ENCODE results near the gene FAM222B. TPM values are rescaled to one million over a fixed set of nuclear protein-coding genes. Genes with fewer than 3 reads are reported as not detected.
"Not testable (repeated sequence)": the region's sequence is repeated elsewhere in the genome, so short reads cannot be mapped to it uniquely, and the experiment has no call there.

The FAM222B gene
- total RNA-seq, 2 donors from 2014 or later: 28.9 to 33.0 TPM

DNA sequence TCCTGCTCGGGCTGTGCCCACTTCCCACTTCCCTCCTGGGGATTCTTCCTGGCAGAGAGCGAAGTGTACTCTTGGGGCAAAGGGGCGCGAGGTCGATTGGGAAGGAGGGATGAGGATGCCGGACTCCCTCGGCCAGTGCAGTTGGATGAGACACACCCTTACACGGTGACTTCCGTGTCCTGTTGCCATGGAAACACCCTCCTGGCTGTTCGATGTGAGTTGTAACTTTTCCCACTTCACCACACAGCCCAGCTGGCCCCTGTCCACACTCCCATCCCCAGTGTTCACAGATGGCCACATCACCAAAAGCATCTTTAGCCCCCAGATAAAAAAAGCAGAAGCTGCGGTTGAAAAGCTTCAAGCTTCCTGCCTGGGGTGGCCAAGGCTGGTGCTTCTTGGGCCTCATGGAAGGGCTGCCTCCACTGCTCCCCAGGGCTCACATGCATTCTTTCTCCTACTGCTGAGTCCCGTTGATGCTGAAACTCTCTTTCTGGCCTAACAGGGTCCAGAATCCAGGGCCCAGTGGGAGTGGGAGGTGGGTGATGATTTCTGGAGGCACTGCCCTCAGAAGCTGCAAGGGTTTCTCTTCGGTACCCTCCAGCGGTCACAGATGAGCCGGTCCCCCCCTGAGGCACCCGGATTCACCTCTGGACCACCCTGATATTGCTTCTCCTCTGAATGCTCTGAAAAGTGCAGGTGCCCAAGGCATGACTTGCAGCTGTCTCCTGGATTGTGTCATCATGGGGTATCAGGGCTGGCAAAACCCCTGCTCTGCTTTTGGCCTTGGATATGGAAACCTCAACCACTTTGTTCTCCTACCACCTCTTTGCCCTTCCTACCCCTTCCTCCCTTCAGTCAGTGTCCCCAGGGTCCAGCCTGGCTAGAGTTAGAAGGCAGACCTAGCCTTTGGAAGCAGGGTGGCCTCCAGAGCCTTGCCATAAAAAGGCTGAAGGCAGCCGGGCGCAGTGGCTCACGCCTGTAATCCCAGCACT is 100.9 kb downstream of the FAM222B start:
- no peak for ATAC-seq
- intact Hi-C loops (cut with DNase I, micrococcal nuclease): no loop called here

DNA sequence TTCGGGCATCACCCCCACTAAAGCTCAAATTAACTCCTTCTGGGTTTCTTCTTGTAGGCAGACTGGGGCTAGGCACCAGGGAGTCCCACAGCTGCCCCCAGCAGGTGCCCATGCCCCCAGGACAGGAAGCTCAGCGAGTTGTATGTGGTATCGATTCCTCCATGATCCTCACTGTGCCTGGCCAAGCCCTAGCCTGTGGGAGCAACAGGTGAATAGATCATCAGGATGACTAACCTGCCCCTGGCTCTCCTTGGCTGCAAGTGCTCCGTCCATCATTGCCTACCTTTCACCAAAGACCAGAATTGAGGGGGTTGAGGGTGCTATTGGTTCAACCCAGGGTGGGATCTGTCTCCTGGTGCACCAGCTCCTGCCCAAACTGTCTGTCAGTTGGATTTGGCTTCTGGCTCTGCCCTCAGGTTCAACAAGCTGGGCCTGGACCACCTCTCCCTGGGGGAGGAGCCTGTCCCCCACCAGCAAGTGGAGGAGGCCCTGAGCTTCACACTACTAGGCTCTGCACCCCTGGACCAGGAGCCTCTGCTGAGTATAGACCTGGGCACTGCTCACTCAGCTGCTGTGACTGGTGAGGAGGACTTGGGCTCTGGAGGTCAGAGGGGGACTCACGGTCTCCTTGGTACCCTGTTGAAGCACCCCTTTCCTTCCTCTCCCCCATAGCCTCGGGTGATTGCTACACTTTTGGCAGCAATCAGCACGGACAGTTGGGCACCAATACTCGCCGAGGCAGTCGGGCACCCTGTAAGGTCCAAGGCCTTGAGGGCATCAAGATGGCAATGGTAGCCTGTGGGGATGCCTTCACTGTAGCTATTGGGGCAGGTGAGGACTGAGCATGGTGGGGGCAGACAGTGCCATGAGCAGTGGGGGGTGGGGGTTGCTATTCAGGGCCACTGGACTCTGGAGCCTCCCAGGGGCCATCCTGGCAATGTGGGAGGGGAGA is 101.9 kb downstream of the FAM222B start:
- DNase-seq: no peak
- ATAC-seq: no peak
- intact Hi-C loops (cut with DNase I, micrococcal nuclease): no loop called here

More for the DNA sequence above, 100.9 kb downstream of the FAM222B start:
- peak; percentile 47 to 71 for DNase-seq

DNA sequence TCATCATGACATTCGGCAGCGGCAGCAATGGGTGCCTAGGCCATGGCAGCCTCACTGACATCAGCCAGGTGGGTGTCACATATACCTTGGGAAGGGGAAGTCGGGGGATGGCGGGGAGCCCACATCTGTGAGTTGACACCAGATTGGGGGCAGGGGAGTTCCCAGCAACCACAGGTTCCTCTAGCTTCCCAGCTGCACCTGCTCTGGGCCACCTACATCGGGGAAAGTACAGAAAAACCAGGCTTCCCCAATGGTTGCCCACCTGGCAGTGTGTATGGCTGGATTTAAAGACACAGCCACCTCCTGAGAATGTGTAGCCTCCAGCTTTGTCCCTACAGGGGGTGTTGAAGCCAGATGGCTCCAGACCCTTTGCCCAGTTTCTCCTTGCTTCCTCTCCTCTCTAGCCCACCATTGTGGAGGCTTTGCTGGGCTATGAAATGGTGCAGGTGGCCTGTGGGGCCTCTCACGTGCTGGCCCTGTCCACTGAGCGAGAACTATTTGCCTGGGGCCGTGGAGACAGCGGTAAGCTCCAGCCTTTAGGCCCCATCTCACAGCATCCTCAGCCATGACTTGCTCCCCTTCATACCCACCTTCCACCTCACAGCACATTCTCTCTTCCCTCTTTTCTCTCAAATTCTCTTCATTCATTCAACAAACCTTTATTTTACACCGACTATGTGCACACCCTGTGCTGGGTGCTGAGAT is 103.8 kb downstream of the FAM222B start:
- ATAC-seq (no peak), DNase-seq (peak in 1 of 2 donors; percentile 42)
- intact Hi-C loops (cut with DNase I, micrococcal nuclease): no loop called here

DNA sequence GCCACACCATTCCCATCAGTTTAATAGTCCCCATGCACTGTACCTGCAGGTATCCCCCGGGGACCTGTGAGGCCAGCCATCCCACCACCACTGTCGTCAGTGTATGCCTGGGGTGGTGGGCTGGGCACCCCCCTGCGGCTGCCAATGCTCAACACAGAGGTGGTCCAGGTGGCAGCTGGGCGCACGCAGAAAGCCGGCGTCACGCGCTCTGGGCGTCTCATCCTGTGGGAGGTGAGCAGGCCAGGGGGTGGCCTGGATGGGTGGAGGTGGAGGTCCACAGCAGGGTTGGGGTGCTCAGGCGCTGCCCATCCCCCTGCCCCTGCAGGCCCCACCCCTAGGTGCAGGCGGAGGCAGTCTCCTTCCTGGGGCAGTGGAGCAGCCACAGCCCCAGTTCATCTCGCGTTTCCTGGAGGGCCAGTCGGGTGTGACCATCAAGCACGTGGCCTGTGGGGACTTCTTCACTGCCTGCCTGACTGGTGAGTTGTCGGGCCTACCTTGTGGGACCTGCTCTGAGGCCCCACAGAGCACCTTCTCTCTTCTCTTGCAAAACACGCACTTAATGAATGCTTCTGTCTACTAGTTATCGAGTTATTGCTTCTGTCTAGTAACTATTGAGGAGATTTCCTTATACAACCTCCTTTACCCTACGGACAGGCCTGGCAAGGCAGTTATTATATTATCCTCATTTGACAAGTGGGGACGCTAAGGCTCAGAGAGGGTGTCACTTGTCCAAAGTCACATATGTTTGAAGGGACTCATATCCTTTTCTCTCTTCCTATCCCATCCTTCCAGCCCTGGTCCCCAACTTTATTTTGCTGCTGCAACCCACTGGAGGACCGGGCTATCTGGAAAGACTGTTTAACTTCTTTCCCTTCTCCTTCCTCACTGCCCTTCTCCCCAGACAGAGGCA is 104.6 kb downstream of the FAM222B start:
- intact Hi-C loops (cut with DNase I, micrococcal nuclease): no loop called here
- peak; percentile 85 for ATAC-seq
- DNase-seq: peak; percentile 71 to 72

DNA sequence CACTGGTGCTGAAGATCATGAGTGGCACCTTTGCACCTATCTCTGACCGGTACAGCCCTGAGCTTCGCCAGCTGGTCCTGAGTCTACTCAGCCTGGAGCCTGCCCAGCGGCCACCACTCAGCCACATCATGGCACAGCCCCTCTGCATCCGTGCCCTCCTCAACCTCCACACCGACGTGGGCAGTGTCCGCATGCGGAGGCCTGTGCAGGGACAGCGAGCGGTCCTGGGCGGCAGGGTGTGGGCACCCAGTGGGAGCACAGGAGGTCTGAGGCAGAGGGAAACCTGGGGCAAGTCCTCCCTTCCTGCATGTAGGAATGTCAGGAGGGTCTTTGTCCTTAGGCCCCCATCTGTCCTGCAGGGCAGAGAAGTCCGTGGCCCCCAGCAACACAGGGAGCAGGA is 105.3 kb downstream of the FAM222B start:
- intact Hi-C loops (cut with DNase I, micrococcal nuclease): no loop called here
- no peak for ATAC-seq
- DNase-seq: no peak

DNA sequence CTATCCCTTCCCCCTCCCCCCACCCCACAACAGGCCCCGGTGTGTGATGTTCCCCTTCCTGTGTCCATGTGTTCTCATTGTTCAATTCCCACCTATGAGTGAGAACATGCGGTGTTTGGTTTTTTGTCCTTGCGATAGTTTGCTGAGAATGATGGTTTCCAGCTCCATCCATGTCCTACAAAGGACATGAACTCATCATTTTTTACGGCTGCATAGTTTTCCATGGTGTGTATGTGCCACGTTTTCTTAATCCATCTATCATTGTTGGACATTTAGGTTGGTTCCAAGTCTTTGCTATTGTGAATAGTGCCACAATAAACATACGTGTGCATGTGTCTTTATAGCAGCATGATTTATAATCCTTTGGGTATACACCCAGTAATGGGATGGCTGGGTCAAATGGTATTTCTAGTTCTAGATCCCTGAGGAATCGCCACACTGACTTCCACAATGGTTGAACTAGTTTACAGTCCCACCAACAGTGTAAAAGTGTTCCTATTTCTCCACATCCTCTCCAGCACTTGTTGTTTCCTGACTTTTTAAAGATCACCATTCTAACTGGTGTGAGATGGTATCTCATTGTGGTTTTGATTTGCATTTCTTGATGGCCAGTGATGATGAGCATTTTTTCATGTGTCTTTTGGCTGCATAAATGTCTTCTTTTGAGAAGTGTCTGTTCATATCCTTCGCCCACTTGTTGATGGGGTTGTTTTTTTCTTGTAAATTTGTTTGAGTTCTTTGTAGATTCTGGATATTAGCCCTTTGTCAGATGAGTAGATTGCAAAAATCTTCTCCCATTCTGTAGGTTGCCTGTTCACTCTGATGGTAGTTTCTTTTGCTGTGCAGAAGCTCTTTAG is 106.4 kb downstream of the FAM222B start:
- intact Hi-C loops (cut with DNase I, micrococcal nuclease); ATAC-seq: not testable (repeated sequence)

DNA sequence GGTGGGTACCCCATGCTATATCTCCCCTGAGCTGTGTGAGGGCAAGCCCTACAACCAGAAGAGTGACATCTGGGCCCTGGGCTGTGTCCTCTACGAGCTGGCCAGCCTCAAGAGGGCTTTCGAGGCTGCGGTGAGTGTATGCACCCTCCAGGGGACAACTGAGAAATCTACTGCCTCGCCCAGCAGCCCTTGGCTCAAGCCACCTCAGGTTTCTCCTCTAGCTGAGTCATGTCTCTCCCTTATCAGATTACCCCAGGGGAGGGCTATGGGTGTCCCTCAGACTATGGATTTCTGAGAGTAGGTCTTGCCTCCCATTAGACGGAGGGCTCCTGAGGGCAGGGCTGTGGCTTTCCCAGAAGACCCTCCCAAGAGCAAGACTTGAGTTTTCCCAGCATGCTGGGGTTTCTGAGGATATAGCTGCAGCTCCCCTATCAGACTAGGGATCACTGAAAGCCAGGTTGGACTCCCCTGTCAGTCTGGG is 107.3 kb downstream of the FAM222B start:
- DNase-seq (no peak), ATAC-seq (no peak)
- intact Hi-C loops (cut with DNase I, micrococcal nuclease): no loop called here

More for the DNA sequence above, 106.4 kb downstream of the FAM222B start:
- not testable (repeated sequence) for DNase-seq

DNA sequence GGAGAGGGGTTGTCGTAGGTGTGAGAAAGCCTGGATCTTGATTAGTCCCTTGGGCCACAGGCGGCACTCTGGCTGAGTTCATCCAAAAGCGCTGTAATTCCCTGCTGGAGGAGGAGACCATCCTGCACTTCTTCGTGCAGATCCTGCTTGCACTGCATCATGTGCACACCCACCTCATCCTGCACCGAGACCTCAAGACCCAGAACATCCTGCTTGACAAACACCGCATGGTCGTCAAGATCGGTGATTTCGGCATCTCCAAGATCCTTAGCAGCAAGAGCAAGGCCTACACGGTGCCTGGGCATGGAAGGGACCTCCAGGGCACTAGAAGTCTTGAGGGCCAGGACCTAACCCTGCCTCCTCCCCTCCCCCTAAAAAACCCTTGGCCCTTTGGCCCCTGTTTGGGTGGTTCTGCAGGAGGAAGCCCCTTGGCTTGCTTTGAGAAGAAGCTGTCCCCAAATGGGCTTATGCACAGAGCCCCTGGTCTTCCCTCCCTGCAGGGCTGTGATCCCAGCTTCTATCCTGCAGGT is 107.8 kb downstream of the FAM222B start:
- ATAC-seq: no peak
- intact Hi-C loops (cut with DNase I, micrococcal nuclease): no loop called here
- no peak for DNase-seq

DNA sequence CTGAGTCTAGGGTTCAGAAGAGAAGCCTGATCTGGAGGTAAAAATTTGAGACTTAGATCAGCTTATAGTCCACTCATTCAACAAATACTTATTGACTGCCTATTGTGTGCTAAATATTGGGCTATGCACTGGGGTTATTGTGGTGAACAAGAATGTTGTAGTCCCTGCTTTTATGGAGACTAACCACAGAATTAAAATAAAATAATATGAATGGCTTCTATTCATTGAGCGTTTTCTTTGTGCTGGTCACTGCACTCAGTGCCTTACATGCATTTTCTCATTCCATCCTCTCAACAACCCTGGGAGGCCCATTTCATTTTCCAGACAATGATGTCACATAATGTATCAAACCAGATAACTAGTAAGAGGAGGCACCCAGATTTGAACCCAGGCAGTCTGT is 109.2 kb downstream of the FAM222B start:
- DNase-seq (no peak), ATAC-seq (no peak)
- intact Hi-C loops (cut with DNase I, micrococcal nuclease): no loop called here

DNA sequence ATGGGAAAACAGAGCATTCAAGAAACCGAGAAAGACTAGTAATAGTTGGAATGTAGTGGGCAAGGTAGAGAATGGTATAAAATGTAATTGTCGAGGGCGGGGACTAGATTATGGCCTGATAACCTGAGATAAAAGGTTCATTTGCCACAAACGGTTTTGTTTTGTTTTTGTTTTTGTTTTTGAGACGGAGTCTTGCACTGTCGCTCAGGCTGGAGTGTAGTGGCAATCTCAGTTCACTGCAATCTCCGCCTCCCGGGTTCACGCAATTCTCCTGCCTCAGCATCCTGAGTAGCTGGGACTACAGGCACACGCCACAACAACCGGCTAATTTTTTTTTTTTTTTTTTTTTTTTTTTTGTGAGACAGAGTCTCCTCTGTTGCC is 112.7 kb downstream of the FAM222B start:
- DNase-seq (no peak), ATAC-seq (no peak)
- intact Hi-C loops (cut with DNase I, micrococcal nuclease): no loop called here

DNA sequence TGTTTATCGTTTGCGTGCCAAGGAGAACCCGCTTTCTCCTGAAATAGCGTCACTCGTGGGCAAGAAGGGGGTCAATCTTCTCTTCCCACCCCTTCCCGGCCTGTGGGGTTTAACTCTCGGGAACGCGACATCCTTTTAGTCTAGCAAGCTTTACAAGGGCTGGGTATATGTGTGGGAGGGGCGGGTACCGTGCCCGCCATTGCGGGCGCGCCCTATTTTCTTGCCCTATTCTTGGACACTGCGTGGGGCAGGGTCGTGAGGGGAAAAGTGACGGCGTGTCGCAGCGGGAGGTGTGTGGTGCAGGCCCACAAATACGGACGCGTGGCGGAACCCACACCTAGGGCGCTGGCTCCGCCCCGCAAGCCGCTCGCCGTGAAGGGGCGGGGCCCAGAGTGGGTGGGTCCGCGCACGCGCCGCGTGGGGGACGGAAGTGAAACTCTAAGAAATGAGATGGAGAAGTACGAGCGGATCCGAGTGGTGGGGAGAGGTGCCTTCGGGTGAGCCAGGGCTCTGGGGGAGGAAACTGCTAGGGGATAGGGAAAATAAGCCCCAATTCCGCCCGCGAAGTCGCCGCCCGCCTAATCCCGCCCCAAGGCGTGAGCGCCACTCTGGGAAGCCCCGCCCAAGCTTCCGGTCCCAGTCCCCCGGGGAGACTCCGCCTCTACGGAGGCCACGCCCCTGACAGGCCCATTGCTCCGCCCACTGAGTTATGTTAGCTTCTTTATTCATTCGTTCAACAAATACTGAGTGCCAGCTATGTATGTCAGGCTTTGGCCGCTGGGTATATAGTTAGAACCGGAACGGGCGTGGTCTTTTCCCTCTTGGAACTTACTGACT is 114.0 kb downstream of the FAM222B start, which contains the start of gene NEK8:
Gene NEK8 (plus strand): TSS at position 425 of the 837 bp plus-strand sequence. CDS start 26 bp downstream, at position 451.
- intact Hi-C loops (cut with DNase I, micrococcal nuclease): no loop called here
- DNase-seq (peak; percentile 96 to 99), ATAC-seq (peak; percentile 63)

DNA sequence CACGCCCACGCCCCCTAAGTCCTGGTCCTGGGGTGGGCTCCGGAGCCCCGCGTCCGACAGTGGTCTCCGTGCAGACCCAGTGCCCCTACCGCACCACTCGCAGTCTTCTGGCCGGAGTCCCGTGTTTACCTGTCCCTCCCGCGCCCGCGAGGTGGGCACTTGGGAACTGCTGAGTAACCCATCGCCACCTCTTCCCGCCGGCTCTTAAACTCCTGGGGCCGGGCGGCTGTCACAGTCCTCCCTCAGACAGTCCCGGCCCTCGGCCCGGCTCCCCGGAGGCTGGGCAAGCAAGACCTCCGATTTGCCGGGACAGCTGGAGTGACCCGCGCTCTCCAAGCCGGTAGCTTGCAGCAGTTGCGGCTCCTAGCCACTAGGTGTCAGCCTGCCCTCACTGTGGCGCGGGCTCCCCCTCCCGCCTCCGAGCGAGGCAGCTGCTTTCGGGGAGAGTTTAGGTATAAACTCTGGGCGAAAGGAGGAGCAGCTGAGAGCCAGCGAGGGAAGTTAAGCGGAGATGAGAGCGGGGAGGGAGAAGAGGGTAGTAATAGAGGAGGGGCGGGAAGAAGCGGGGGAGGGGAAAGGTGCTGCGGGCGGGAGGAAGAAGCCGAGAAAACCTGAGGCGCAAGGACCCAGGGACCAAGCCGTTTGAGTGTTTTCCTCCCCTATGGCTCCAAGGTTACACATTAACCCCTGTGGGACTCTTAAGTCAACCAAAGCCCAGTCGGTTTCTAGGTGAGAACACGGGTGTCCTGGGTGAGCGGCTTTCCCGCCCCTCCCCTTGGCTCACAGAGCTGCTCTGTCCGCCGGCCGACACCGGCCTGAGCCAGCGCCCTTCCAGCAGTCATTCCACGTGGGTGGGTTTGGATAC is 115.7 kb downstream of the FAM222B start:
- DNase-seq (peak; percentile 92 to 95), ATAC-seq (peak; percentile 48)
- intact Hi-C loops (cut with DNase I, micrococcal nuclease): no loop called here

DNA sequence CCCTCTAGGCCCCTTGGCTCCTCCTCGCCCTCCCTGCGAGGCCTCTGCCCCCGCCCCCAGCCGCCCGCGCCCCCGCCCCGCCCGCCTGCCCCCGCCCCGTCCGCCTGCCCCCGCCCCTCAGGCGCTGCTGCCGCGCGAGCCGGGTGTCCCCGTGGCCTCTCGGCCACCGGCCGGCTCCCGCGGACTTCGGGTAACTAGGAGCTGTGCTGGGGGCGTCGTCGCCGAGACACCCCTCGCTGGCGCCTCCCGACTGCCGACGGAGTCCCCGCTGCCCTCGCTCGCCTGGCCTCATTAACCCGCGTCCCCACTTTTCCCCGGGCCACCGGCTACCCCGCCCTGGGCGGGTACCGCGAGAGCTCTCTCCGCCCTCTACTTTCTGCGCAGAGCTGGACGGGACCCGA is 116.4 kb downstream of the FAM222B start, which contains the start of gene TLCD1:
Gene TLCD1 (minus strand): TSS at position 8 of the 401 bp plus-strand sequence. CDS start 136 bp downstream, outside the sequence.
- intact Hi-C loops (cut with DNase I, micrococcal nuclease): no loop called here
- ATAC-seq (peak; percentile 29), DNase-seq (peak; percentile 81 to 86)

DNA sequence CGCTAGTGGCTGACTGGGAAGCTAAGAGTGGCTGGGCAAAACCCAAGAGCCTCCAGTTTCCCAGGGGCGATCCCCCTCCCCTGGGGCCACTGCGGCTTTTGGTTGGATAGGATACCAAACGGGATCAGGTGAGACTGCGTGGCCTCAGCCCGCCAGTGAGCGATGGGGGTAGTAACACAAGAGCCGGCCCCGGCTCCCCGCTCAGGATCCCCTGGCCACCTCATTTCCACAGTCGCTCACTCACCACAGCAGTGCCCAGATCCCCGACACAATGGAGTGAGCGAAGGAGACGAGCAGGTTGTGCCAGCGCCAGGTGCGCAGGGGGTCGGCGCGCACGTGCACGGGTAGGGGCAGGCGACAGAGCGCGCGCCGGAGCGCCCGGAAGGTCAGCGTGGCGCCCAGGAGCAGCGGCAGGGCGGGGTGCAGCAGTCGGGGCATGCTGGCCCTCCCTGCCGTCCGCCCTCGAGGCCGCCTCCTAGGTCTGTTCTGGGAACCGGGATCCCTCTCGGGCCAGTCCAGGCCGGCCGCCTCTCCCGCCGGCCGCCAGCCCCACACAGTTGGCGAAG is 116.8 kb downstream of the FAM222B start:
- peak; percentile 28 for ATAC-seq
- intact Hi-C loops (cut with DNase I, micrococcal nuclease): no loop called here
- DNase-seq: peak; percentile 70 to 76
